ENCODE data around the gene TRMT112. TPM values are rescaled to one million over a fixed set of nuclear protein-coding genes. Genes with fewer than 3 reads are reported as not detected.

Gene TRMT112
- total RNA-seq, 1 experiment from 2014 or later = 328 TPM

GRCh38 chr11:64340671-64341335, 23.4 kb upstream of the TRMT112 start:
- Histone ChIP-seq H3K4me2 (ENCODE audit: low read length) (peak overlapping the region; percentile 21), H3K79me2 (ENCODE audit: insufficient read depth, low read length) (no peaks in the 10 kb centered on the region), H3K9me3 (ENCODE audit: control insufficient read depth in 1 of 2, insufficient read depth in 1 of 2, low read depth in 1 of 2, low read length in 2 of 2) (no peaks in the 10 kb centered on the region), H3K36me3 (ENCODE audit: control insufficient read depth in 1 of 2, insufficient read depth in 2 of 2, low read length in 2 of 2) (no peaks in the 10 kb centered on the region), H3K9ac (ENCODE audit: low read length) (no peak overlapping the region), H3K9me2 (ENCODE audit: insufficient read depth) (no peaks in the 10 kb centered on the region), H3K27ac (ENCODE audit: low read depth, low read length) (no peak overlapping the region), H3K27me3 (ENCODE audit: insufficient read depth, low read length) (no peaks in the 10 kb centered on the region), H4K20me1 (ENCODE audit: insufficient read depth) (no peaks in the 10 kb centered on the region), H3K4me3 (replicated peaks in 1 of 2; ENCODE audit: low read depth in 1 of 2, low read length in 2 of 2) (no peak overlapping the region), H3K4me1 (ENCODE audit: control insufficient read depth in 1 of 2, insufficient read depth in 2 of 2, low read length in 2 of 2) (peaks cover 14 to 38% of the 10 kb centered on the region in 2 experiments), H2AFZ (ENCODE audit: low read depth, low read length, poor library complexity, severe bottlenecking) (no peak overlapping the region)
- intact Hi-C loops (cut with micrococcal nuclease) = loop anchor here (5.0 kb wide), 1 partner anchor 34 kb away; the partner anchor contains the start of gene ESRRA
- CTCF ChIA-PET = interaction anchor here (0.9 to 3.9 kb wide), 3 partner anchors 9 to 136 kb away, joined by 3 to 46 read pairs (median 5); no protein-coding TSS in a partner anchor
- TF ChIP-seq, protein P1, sequence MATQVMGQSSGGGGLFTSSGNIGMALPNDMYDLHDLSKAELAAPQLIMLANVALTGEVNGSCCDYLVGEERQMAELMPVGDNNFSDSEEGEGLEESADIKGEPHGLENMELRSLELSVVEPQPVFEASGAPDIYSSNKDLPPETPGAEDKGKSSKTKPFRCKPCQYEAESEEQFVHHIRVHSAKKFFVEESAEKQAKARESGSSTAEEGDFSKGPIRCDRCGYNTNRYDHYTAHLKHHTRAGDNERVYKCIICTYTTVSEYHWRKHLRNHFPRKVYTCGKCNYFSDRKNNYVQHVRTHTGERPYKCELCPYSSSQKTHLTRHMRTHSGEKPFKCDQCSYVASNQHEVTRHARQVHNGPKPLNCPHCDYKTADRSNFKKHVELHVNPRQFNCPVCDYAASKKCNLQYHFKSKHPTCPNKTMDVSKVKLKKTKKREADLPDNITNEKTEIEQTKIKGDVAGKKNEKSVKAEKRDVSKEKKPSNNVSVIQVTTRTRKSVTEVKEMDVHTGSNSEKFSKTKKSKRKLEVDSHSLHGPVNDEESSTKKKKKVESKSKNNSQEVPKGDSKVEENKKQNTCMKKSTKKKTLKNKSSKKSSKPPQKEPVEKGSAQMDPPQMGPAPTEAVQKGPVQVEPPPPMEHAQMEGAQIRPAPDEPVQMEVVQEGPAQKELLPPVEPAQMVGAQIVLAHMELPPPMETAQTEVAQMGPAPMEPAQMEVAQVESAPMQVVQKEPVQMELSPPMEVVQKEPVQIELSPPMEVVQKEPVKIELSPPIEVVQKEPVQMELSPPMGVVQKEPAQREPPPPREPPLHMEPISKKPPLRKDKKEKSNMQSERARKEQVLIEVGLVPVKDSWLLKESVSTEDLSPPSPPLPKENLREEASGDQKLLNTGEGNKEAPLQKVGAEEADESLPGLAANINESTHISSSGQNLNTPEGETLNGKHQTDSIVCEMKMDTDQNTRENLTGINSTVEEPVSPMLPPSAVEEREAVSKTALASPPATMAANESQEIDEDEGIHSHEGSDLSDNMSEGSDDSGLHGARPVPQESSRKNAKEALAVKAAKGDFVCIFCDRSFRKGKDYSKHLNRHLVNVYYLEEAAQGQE (IDR thresholded peaks at IDR 0.05; ENCODE audit: low read depth) = no peak
- no peak for TF ChIP-seq TCF7L2 (IDR thresholded peaks at IDR 0.05; ENCODE audit: borderline replicate concordance, extremely low read depth, insufficient read depth, insufficient read length)
- no peak for TF ChIP-seq ZFX (IDR thresholded peaks at IDR 0.05)
- TF ChIP-seq POLR2AphosphoS5 (IDR thresholded peaks at IDR 0.05; ENCODE audit: low read depth, low read length) = no peak
- no peak for DNase-seq (ENCODE audit: low read depth, low spot score)
- POLR2A ChIA-PET = interaction anchor here (1.1 to 1.2 kb wide), 2 partner anchors 9 to 23 kb away, joined by 3 read pairs; partner anchors contain the start of genes PRDX5 and TRMT112
- RAD21 ChIA-PET (ENCODE audit: low non-redundant PET in 1 of 2, low total read pairs in 2 of 2, uncharacterized antibody in 2 of 2, unreplicated experiment in 2 of 2) = interaction anchor here in 1 of 2 experiments (2.7 kb wide), 1 partner anchor 9 kb away, joined by 14 read pairs; no protein-coding TSS in a partner anchor
- BruUV-seq (replicated peaks) = no TSS peak
- no peak for ATAC-seq

Data from HCT116 (cell line).